SK-N-SH treated with all-trans-retinoic acid at 6 μM for 48 hours (cell line): ENCODE data around the gene ADARB2.

ENCODE experiments used
- ATAC-seq: fragments of 200-7000 bp; cut with Tn5 transposase; 3 replicates; pipeline ENCODE4 v1.9.1; 2020; ENCODE audit warnings: mild to moderate bottlenecking, moderate library complexity
- BACH2 ChIP-seq: fragments of 250-450 bp; sonication (Bioruptor Pico); IDR thresholded peaks from 2 replicates; pipeline ENCODE4 v1.9.0; 2021; ENCODE audit warnings: mild to moderate bottlenecking, borderline replicate concordance
- CREB5 ChIP-seq: fragments of 250-450 bp; sonication (Bioruptor Pico); IDR thresholded peaks from 2 replicates; pipeline ENCODE4 v1.5.1; 2020; ENCODE audit warnings: low read depth, mild to moderate bottlenecking, moderate library complexity
- CSDC2 ChIP-seq: fragments of 250-450 bp; sonication (Bioruptor Pico); IDR thresholded peaks from 2 replicates; pipeline ENCODE4 v1.5.0; 2020; ENCODE audit warnings: mild to moderate bottlenecking, moderate library complexity
- GLIS3 ChIP-seq: fragments of 250-450 bp; sonication (Bioruptor Pico); IDR thresholded peaks from 2 replicates; pipeline ENCODE4 v1.5.0; 2020; ENCODE audit warnings: mild to moderate bottlenecking, moderate library complexity
- ISL1 ChIP-seq: fragments of 250-450 bp; sonication (Bioruptor Pico); IDR thresholded peaks from 2 replicates; pipeline ENCODE4 v2.1.2; 2022; ENCODE audit warnings: mild to moderate bottlenecking, moderate library complexity
- OSR1 ChIP-seq: fragments of 250-450 bp; sonication (Bioruptor Pico); IDR thresholded peaks from 2 replicates; pipeline ENCODE4 v1.8.0; 2022; ENCODE audit warnings: moderate library complexity, mild to moderate bottlenecking, inconsistent platforms
- POU6F1 ChIP-seq: fragments of 250-450 bp; sonication (Bioruptor Pico); IDR thresholded peaks from 2 replicates; pipeline ENCODE4 v1.8.0; 2021; ENCODE audit warnings: low read depth, mild to moderate bottlenecking, moderate library complexity, borderline replicate concordance
- PPARA ChIP-seq: fragments of 250-450 bp; sonication (Bioruptor Pico); IDR thresholded peaks from 2 replicates; pipeline ENCODE4 v1.5.0; 2020; ENCODE audit warnings: mild to moderate bottlenecking, borderline replicate concordance
- RARB ChIP-seq: fragments of 250-450 bp; sonication (Bioruptor Pico); IDR thresholded peaks from 2 replicates; pipeline ENCODE4 v1.8.0; 2021; ENCODE audit warnings: mild to moderate bottlenecking, moderate library complexity
- SNAI2 ChIP-seq: fragments of 250-450 bp; sonication (Bioruptor Pico); IDR thresholded peaks from 2 replicates; pipeline ENCODE4 v1.5.0; 2020; ENCODE audit warnings: mild to moderate bottlenecking, moderate library complexity
- TOX ChIP-seq: fragments of 250-450 bp; sonication (Bioruptor Pico); IDR thresholded peaks from 2 replicates; pipeline ENCODE4 v1.8.0; 2021; ENCODE audit warnings: mild to moderate bottlenecking, moderate library complexity, borderline replicate concordance
- TSHZ2 ChIP-seq: fragments of 250-450 bp; sonication (Bioruptor Pico); IDR thresholded peaks from 2 replicates; pipeline ENCODE4 v1.5.0; 2020; ENCODE audit warnings: mild to moderate bottlenecking, moderate library complexity
- ZC3H10 ChIP-seq: fragments of 250-450 bp; sonication (Bioruptor Pico); IDR thresholded peaks from 2 replicates; pipeline ENCODE4 v1.5.1; 2021; ENCODE audit warnings: mild to moderate bottlenecking, moderate library complexity
- ZFP3 ChIP-seq: fragments of 250-450 bp; sonication (Bioruptor Pico); IDR thresholded peaks from 2 replicates; pipeline ENCODE4 v1.5.0; 2020; ENCODE audit warnings: mild to moderate bottlenecking, moderate library complexity
- ZFP30 ChIP-seq: fragments of 450-650 bp; formaldehyde crosslinking; IDR thresholded peaks from 2 replicates; pipeline ENCODE4 v1.5.0; 2022; ENCODE audit warnings: mild to moderate bottlenecking, moderate library complexity
- ZNF565 ChIP-seq: fragments of 450-650 bp; formaldehyde crosslinking; conservative IDR thresholded peaks from 2 replicates; pipeline ENCODE4 v1.5.0; 2020; ENCODE audit warnings: low read depth, mild to moderate bottlenecking, moderate library complexity
- ZNF70 ChIP-seq: fragments of 450-650 bp; formaldehyde crosslinking; IDR thresholded peaks from 2 replicates; pipeline ENCODE4 v1.5.0; 2020; ENCODE audit warnings: mild to moderate bottlenecking, moderate library complexity
- ZNF8 ChIP-seq: fragments of 450-650 bp; formaldehyde crosslinking; IDR thresholded peaks from 2 replicates; pipeline ENCODE4 v1.5.0; 2020; ENCODE audit warnings: mild to moderate bottlenecking, moderate library complexity
- TF ChIP-seq, protein P1 (sequence below): fragments of 250-450 bp; sonication (Bioruptor Pico); IDR thresholded peaks from 2 replicates; pipeline ENCODE4 v1.8.0; 2020; ENCODE audit warnings: mild to moderate bottlenecking, moderate library complexity, borderline replicate concordance
- TF ChIP-seq, protein P2 (sequence below): fragments of 250-450 bp; sonication (Bioruptor Pico); IDR thresholded peaks from 2 replicates; pipeline ENCODE4 v1.5.1; 2021; ENCODE audit warnings: mild to moderate bottlenecking, moderate library complexity

The ADARB2 gene

DNA sequence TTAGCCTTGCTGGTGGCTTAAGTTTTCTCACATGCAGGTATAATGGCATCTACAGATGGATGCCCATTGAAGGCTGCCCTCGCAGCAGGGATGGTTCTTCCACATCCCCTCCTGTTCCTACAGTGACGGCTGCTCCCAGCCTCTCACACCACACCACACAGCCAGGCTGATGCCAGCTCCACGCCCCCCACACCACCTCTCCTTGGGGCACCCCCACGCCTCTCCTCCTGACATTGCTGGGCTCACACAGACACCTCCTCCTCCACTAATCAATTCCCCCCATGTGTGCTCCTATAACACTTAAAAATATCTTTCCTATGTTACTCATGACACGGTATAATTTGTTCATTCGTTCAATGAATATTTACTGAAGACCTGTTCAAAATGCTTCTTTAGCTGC, 437.1 kb downstream of the ADARB2 start:
- TF ChIP-seq ZFP30 (CRISPR knock-in tag) (no peak), ZFP3 (no peak), BACH2 (CRISPR knock-in tag) (no peak), OSR1 (CRISPR knock-in tag) (no peak), ZNF8 (no peak), POU6F1 (CRISPR knock-in tag) (no peak), RARB (CRISPR knock-in tag) (no peak), ZC3H10 (CRISPR knock-in tag) (no peak), GLIS3 (CRISPR knock-in tag) (no peak)
- TF ChIP-seq, protein P1, sequence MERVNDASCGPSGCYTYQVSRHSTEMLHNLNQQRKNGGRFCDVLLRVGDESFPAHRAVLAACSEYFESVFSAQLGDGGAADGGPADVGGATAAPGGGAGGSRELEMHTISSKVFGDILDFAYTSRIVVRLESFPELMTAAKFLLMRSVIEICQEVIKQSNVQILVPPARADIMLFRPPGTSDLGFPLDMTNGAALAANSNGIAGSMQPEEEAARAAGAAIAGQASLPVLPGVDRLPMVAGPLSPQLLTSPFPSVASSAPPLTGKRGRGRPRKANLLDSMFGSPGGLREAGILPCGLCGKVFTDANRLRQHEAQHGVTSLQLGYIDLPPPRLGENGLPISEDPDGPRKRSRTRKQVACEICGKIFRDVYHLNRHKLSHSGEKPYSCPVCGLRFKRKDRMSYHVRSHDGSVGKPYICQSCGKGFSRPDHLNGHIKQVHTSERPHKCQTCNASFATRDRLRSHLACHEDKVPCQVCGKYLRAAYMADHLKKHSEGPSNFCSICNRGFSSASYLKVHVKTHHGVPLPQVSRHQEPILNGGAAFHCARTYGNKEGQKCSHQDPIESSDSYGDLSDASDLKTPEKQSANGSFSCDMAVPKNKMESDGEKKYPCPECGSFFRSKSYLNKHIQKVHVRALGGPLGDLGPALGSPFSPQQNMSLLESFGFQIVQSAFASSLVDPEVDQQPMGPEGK (CRISPR knock-in tag) = no peak
- TF ChIP-seq, all 23 proteins: peak for 0
- ATAC-seq = no peak

- ATAC-seq = no peak
- TF ChIP-seq RARB (CRISPR knock-in tag) = no peak
- no peak for TF ChIP-seq ZNF8
- no peak for TF ChIP-seq SNAI2 (CRISPR knock-in tag)
- no peak for TF ChIP-seq ZFP3
- TF ChIP-seq PPARA (CRISPR knock-in tag) = no peak
- no peak for TF ChIP-seq ISL1 (CRISPR knock-in tag)
- no peak for TF ChIP-seq CSDC2 (CRISPR knock-in tag)
- TF ChIP-seq POU6F1 (CRISPR knock-in tag) = no peak
- TF ChIP-seq, protein P2, sequence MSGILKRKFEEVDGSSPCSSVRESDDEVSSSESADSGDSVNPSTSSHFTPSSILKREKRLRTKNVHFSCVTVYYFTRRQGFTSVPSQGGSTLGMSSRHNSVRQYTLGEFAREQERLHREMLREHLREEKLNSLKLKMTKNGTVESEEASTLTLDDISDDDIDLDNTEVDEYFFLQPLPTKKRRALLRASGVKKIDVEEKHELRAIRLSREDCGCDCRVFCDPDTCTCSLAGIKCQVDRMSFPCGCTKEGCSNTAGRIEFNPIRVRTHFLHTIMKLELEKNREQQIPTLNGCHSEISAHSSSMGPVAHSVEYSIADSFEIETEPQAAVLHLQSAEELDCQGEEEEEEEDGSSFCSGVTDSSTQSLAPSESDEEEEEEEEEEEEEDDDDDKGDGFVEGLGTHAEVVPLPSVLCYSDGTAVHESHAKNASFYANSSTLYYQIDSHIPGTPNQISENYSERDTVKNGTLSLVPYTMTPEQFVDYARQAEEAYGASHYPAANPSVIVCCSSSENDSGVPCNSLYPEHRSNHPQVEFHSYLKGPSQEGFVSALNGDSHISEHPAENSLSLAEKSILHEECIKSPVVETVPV (CRISPR knock-in tag) = no peak
- TF ChIP-seq TOX (CRISPR knock-in tag) = no peak
- TF ChIP-seq GLIS3 (CRISPR knock-in tag) = no peak
- TF ChIP-seq BACH2 (CRISPR knock-in tag) = no peak
- no peak for TF ChIP-seq ZC3H10 (CRISPR knock-in tag)
- TF ChIP-seq ZNF70 (CRISPR knock-in tag) = no peak
- TF ChIP-seq TSHZ2 = no peak
- TF ChIP-seq ZFP30 (CRISPR knock-in tag) = no peak
- TF ChIP-seq ZNF565 = no peak
- no peak for TF ChIP-seq CREB5
Observed at GRCh38 chr10:1299041-1299726, 438.1 kb downstream of the ADARB2 start.
